Stimulated activated effector memory CD8-positive, alpha-beta T cell treated with anti-CD3 and anti-CD28 coated beads, Interleukin-12 subunit alpha, Interleukin-12 subunit beta, amount 100 ng/mL, for 72 hours (primary cell): ENCODE measurements around the gene CAMKMT.

Experiments used
- ATAC-seq: fragments of 150-1000 bp; cut with Tn5 transposase; 2 replicates; pipeline ENCODE4 v1.10.0; 2021
- DNase-seq, 2 donors: peaks; one replicate each; pipeline ENCODE4 v3.0.0; 2021 to 2022; ENCODE audit warnings: low spot score in 2 of 2
- H3K27ac Mint-ChIP-seq: one replicate; pipeline ENCODE4 v1.8.0; 2022; ENCODE audit warnings: mild to moderate bottlenecking, mixed read lengths
- H3K36me3 Mint-ChIP-seq: one replicate; pipeline ENCODE4 v1.8.0; 2022; ENCODE audit warnings: mild to moderate bottlenecking, mixed read lengths
- H3K4me1 Mint-ChIP-seq: one replicate; pipeline ENCODE4 v1.8.0; 2022; ENCODE audit warnings: mixed read lengths
- H3K4me3 Mint-ChIP-seq: one replicate; pipeline ENCODE4 v1.8.0; 2022; ENCODE audit warnings: mild to moderate bottlenecking, mixed read lengths
- H3K9me3 Mint-ChIP-seq: one replicate; pipeline ENCODE4 v1.8.0; 2022; ENCODE audit warnings: mixed read lengths

Gene CAMKMT

GRCh38 chr2:44450806-44451205 is 89.1 kb downstream of the CAMKMT start:
- ATAC-seq (no peak), DNase-seq (no peak)
- H3K27ac Mint-ChIP-seq: no peak overlapping the region
- no peaks in the 10 kb centered on the region for H3K9me3 Mint-ChIP-seq
- no peaks in the 10 kb centered on the region for H3K4me1 Mint-ChIP-seq
- no peak overlapping the region for H3K4me3 Mint-ChIP-seq
- no peaks in the 10 kb centered on the region for H3K36me3 Mint-ChIP-seq

GRCh38 chr2:44452069-44452583 is 90.4 kb downstream of the CAMKMT start:
- Mint-ChIP-seq H3K9me3 (no peaks in the 10 kb centered on the region), H3K4me1 (no peaks in the 10 kb centered on the region), H3K36me3 (no peaks in the 10 kb centered on the region), H3K27ac (no peak overlapping the region), H3K4me3 (no peak overlapping the region)
- no peak for DNase-seq
- no peak for ATAC-seq

- H3K4me3 Mint-ChIP-seq: no peak overlapping the region
- H3K9me3 Mint-ChIP-seq: no peaks in the 10 kb centered on the region
- H3K4me1 Mint-ChIP-seq: no peaks in the 10 kb centered on the region
- no peaks in the 10 kb centered on the region for H3K36me3 Mint-ChIP-seq
- DNase-seq (no peak), ATAC-seq (no peak)
- H3K27ac Mint-ChIP-seq: no peak overlapping the region
These were observed 91.5 kb downstream of the CAMKMT start for GRCh38 chr2:44453259-44453658.

GRCh38 chr2:44455877-44456276 is 94.1 kb downstream of the CAMKMT start:
- ATAC-seq: no peak

GRCh38 chr2:44456946-44457345 is 95.2 kb downstream of the CAMKMT start:
- Mint-ChIP-seq H3K9me3 (no peaks in the 10 kb centered on the region), H3K36me3 (no peaks in the 10 kb centered on the region), H3K4me1 (no peaks in the 10 kb centered on the region), H3K27ac (no peak overlapping the region), H3K4me3 (no peak overlapping the region)
- ATAC-seq: no peak
- DNase-seq: no peak

More at GRCh38 chr2:44455877-44456276, 94.1 kb downstream of the CAMKMT start:
- H3K4me1 Mint-ChIP-seq: no peaks in the 10 kb centered on the region
- H3K36me3 Mint-ChIP-seq: no peaks in the 10 kb centered on the region
- DNase-seq: no peak
- H3K9me3 Mint-ChIP-seq: no peaks in the 10 kb centered on the region
- H3K4me3 Mint-ChIP-seq: no peak overlapping the region
- no peak overlapping the region for H3K27ac Mint-ChIP-seq

GRCh38 chr2:44459739-44460138 is 98.0 kb downstream of the CAMKMT start:
- Mint-ChIP-seq H3K36me3 (no peaks in the 10 kb centered on the region), H3K4me1 (no peaks in the 10 kb centered on the region), H3K4me3 (no peak overlapping the region), H3K9me3 (peaks cover 15% of the 10 kb centered on the region), H3K27ac (no peak overlapping the region)
- no peak for ATAC-seq
- DNase-seq: no peak

GRCh38 chr2:44462934-44463849 is 101.4 kb downstream of the CAMKMT start:
- no peak overlapping the region for H3K27ac Mint-ChIP-seq
- no peaks in the 10 kb centered on the region for H3K4me1 Mint-ChIP-seq
- peaks cover 18% of the 10 kb centered on the region for H3K9me3 Mint-ChIP-seq
- DNase-seq (no peak), ATAC-seq (no peak)
- no peak overlapping the region for H3K4me3 Mint-ChIP-seq
- H3K36me3 Mint-ChIP-seq: no peaks in the 10 kb centered on the region

- ATAC-seq: no peak
- Mint-ChIP-seq H3K4me3 (no peak overlapping the region), H3K36me3 (no peaks in the 10 kb centered on the region), H3K27ac (no peak overlapping the region), H3K4me1 (no peaks in the 10 kb centered on the region), H3K9me3 (peaks cover 18% of the 10 kb centered on the region)
- no peak for DNase-seq
These were observed 102.7 kb downstream of the CAMKMT start for GRCh38 chr2:44464437-44464836.

- Mint-ChIP-seq H3K36me3 (no peaks in the 10 kb centered on the region), H3K4me1 (no peaks in the 10 kb centered on the region), H3K4me3 (no peak overlapping the region), H3K9me3 (peaks cover 3% of the 10 kb centered on the region), H3K27ac (no peak overlapping the region)
- ATAC-seq (no peak), DNase-seq (no peak)
These were observed 108.4 kb downstream of the CAMKMT start for GRCh38 chr2:44470151-44470550.

- Mint-ChIP-seq H3K4me3 (no peak overlapping the region), H3K36me3 (no peaks in the 10 kb centered on the region), H3K27ac (no peak overlapping the region), H3K9me3 (no peaks in the 10 kb centered on the region), H3K4me1 (no peaks in the 10 kb centered on the region)
- ATAC-seq (no peak), DNase-seq (no peak)
These were observed 116.1 kb downstream of the CAMKMT start for GRCh38 chr2:44477657-44478414.

- DNase-seq (peak; percentile 10 to 54), ATAC-seq (peak; percentile 92)
- no peaks in the 10 kb centered on the region for H3K9me3 Mint-ChIP-seq
- no peak overlapping the region for H3K27ac Mint-ChIP-seq
- no peaks in the 10 kb centered on the region for H3K4me1 Mint-ChIP-seq
- H3K4me3 Mint-ChIP-seq: no peak overlapping the region
- no peaks in the 10 kb centered on the region for H3K36me3 Mint-ChIP-seq
These were observed 117.6 kb downstream of the CAMKMT start for GRCh38 chr2:44479127-44479887.

GRCh38 chr2:44480068-44480467 is 118.3 kb downstream of the CAMKMT start:
- no peaks in the 10 kb centered on the region for H3K36me3 Mint-ChIP-seq
- H3K27ac Mint-ChIP-seq: no peak overlapping the region
- no peak overlapping the region for H3K4me3 Mint-ChIP-seq
- H3K4me1 Mint-ChIP-seq: no peaks in the 10 kb centered on the region
- ATAC-seq: no peak
- DNase-seq: no peak
- H3K9me3 Mint-ChIP-seq: no peaks in the 10 kb centered on the region

GRCh38 chr2:44487052-44487451 is 125.3 kb downstream of the CAMKMT start:
- Mint-ChIP-seq H3K4me3 (no peak overlapping the region), H3K4me1 (no peaks in the 10 kb centered on the region), H3K27ac (no peak overlapping the region), H3K9me3 (no peaks in the 10 kb centered on the region), H3K36me3 (no peaks in the 10 kb centered on the region)
- DNase-seq: no peak
- ATAC-seq: no peak

- Mint-ChIP-seq H3K27ac (no peak overlapping the region), H3K4me3 (no peak overlapping the region), H3K36me3 (no peaks in the 10 kb centered on the region), H3K4me1 (no peaks in the 10 kb centered on the region), H3K9me3 (no peaks in the 10 kb centered on the region)
- ATAC-seq: no peak
- DNase-seq: no peak
These were observed 129.0 kb downstream of the CAMKMT start for GRCh38 chr2:44490726-44491125.

GRCh38 chr2:44494006-44494405 is 132.3 kb downstream of the CAMKMT start:
- no peaks in the 10 kb centered on the region for H3K36me3 Mint-ChIP-seq
- no peaks in the 10 kb centered on the region for H3K4me1 Mint-ChIP-seq
- no peak overlapping the region for H3K27ac Mint-ChIP-seq
- ATAC-seq (no peak), DNase-seq (no peak)
- H3K4me3 Mint-ChIP-seq: no peak overlapping the region
- no peaks in the 10 kb centered on the region for H3K9me3 Mint-ChIP-seq
